ENCODE results near the gene UACA. TPM values are rescaled to one million over a fixed set of nuclear protein-coding genes. Genes with fewer than 3 reads are reported as not detected.
A peak's percentile ranks its signal among the peaks of the same experiment; 100 is the strongest.

The UACA gene
- total and polyA plus RNA-seq, 2 donors from 2014 or later = 49.6 to 92.7 TPM

- FAIRE-seq (no peak), DNase-seq (peak in 2 of 5 donors; percentile 27 to 54)
- no peaks in the 10 kb centered on the region for H3K36me3 ChIP-seq (ENCODE audit: control insufficient read depth in 2 of 3, insufficient read depth in 3 of 3, low read length in 3 of 3)
- H3K27ac ChIP-seq (ENCODE audit: low read depth in 2 of 2, low read length in 2 of 2) = peak overlapping the region; percentile 29 to 32
- H3K27me3 ChIP-seq (ENCODE audit: control insufficient read depth, insufficient read depth, low read length) = no peaks in the 10 kb centered on the region
- TF ChIP-seq, protein P1, sequence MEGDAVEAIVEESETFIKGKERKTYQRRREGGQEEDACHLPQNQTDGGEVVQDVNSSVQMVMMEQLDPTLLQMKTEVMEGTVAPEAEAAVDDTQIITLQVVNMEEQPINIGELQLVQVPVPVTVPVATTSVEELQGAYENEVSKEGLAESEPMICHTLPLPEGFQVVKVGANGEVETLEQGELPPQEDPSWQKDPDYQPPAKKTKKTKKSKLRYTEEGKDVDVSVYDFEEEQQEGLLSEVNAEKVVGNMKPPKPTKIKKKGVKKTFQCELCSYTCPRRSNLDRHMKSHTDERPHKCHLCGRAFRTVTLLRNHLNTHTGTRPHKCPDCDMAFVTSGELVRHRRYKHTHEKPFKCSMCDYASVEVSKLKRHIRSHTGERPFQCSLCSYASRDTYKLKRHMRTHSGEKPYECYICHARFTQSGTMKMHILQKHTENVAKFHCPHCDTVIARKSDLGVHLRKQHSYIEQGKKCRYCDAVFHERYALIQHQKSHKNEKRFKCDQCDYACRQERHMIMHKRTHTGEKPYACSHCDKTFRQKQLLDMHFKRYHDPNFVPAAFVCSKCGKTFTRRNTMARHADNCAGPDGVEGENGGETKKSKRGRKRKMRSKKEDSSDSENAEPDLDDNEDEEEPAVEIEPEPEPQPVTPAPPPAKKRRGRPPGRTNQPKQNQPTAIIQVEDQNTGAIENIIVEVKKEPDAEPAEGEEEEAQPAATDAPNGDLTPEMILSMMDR (IDR thresholded peaks at IDR 0.05; ENCODE audit: borderline replicate concordance, extremely low read depth, insufficient read depth) = no peak
- peaks cover 6 to 39% (median 11%) of the 10 kb centered on the region in 3 donors for H3K4me1 ChIP-seq (ENCODE audit: control insufficient read depth in 2 of 3, insufficient read depth in 2 of 3, low read depth in 1 of 3, low read length in 3 of 3)
- peak overlapping the region; percentile 10 to 66 (median 31) for H3K9ac ChIP-seq (ENCODE audit: low read length in 3 of 3)
- no peaks in the 10 kb centered on the region for H3K9me3 ChIP-seq (ENCODE audit: control insufficient read depth in 2 of 3, insufficient read depth in 1 of 3, low read length in 3 of 3)
- intact Hi-C loops (cut with DNase I) = no loop called here
- H3K4me3 ChIP-seq (ENCODE audit: low read length in 3 of 3) = peak overlapping the region; percentile 11 to 52 (median 35)
Observed at GRCh38 chr15:70699890-70700289, 63.5 kb downstream of the UACA start.

DNA sequence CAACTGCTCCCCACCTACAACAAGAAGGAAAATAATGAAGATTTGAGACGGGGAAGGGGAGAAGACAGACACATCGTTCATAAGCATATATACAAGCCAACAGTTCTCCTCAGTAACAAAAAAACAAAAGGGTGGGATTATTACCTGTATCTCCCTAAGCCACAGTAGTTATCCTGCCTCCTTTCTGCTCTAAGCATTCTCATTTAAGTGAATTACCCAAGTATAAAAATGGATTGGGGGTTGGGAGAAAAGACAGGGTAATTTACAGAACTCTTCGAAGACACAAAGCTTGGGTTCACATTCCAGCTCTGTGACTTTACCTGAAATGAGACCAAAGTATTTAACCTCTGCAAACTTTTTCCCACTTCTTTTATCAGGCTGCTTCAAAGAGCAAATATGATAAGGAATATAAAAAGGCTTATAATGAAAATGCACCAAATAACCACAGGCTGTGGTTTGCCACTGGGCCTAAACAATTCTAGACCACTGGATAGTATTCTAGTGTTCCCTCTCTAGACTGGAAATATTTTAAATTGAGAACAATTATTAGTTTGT, 64.4 kb downstream of the UACA start:
- H3K4me3 ChIP-seq (ENCODE audit: low read length in 3 of 3) = peak overlapping the region in 1 of 3 donors; percentile 52
- H3K4me1 ChIP-seq (ENCODE audit: control insufficient read depth in 2 of 3, insufficient read depth in 2 of 3, low read depth in 1 of 3, low read length in 3 of 3) = peaks cover 6 to 35% (median 8%) of the 10 kb centered on the region in 3 donors
- intact Hi-C loops (cut with DNase I) = no loop called here
- no peaks in the 10 kb centered on the region for H3K27me3 ChIP-seq (ENCODE audit: control insufficient read depth, insufficient read depth, low read length)
- TF ChIP-seq, protein P1 (IDR thresholded peaks at IDR 0.05; ENCODE audit: borderline replicate concordance, extremely low read depth, insufficient read depth) = no peak
- peak overlapping the region; percentile 15 to 29 for H3K27ac ChIP-seq (ENCODE audit: low read depth in 2 of 2, low read length in 2 of 2)
- DNase-seq (peak in 1 of 5 donors; percentile 33), FAIRE-seq (no peak)
- H3K9me3 ChIP-seq (ENCODE audit: control insufficient read depth in 2 of 3, insufficient read depth in 1 of 3, low read length in 3 of 3) = no peaks in the 10 kb centered on the region
- no peaks in the 10 kb centered on the region for H3K36me3 ChIP-seq (ENCODE audit: control insufficient read depth in 2 of 3, insufficient read depth in 3 of 3, low read length in 3 of 3)
- H3K9ac ChIP-seq (ENCODE audit: low read length in 3 of 3) = peak overlapping the region in 1 of 3 donors; percentile 66

GRCh38 chr15:70698426-70698825, 64.9 kb downstream of the UACA start:
- Histone ChIP-seq H3K4me1 (ENCODE audit: control insufficient read depth in 2 of 3, insufficient read depth in 2 of 3, low read depth in 1 of 3, low read length in 3 of 3) (peaks cover 3 to 31% (median 6%) of the 10 kb centered on the region in 3 donors), H3K36me3 (ENCODE audit: control insufficient read depth in 2 of 3, insufficient read depth in 3 of 3, low read length in 3 of 3) (no peaks in the 10 kb centered on the region), H3K27ac (ENCODE audit: low read depth in 2 of 2, low read length in 2 of 2) (peak overlapping the region in 1 of 2 donors; percentile 52), H3K4me3 (ENCODE audit: low read length in 3 of 3) (peak overlapping the region in 1 of 3 donors; percentile 52), H3K9ac (ENCODE audit: low read length in 3 of 3) (peak overlapping the region in 1 of 3 donors; percentile 66), H3K9me3 (ENCODE audit: control insufficient read depth in 2 of 3, insufficient read depth in 1 of 3, low read length in 3 of 3) (no peaks in the 10 kb centered on the region), H3K27me3 (ENCODE audit: control insufficient read depth, insufficient read depth, low read length) (no peaks in the 10 kb centered on the region)
- intact Hi-C loops (cut with DNase I) = no loop called here
- TF ChIP-seq, protein P1 (IDR thresholded peaks at IDR 0.05; ENCODE audit: borderline replicate concordance, extremely low read depth, insufficient read depth) = no peak
- FAIRE-seq (peak; percentile 75), DNase-seq (peak in 1 of 5 donors; percentile 48)
